ENCODE data around the gene CCDC47. TPM values are rescaled to one million over a fixed set of nuclear protein-coding genes. Genes with fewer than 3 reads are reported as not detected.
A peak's percentile ranks its signal among the peaks of the same experiment; 100 is the strongest.

Gene CCDC47
- total RNA-seq, 1 experiment from 2014 or later, result 79.4 TPM

- H2BK120ac ChIP-seq (ENCODE audit: low read depth, low read length, poor library complexity, severe bottlenecking), result no peak overlapping the region
- no peak overlapping the region for H4K8ac ChIP-seq (replicated peaks; ENCODE audit: insufficient read length, low read depth, low read length)
- no CpG with 5 or more reads among the region's 8 CpGs for WGBS (ENCODE audit: extremely low coverage, insufficient read length, low lambda C conversion rate)
- H3K27ac ChIP-seq (ENCODE audit: insufficient read length, low read depth, low read length), result no peak overlapping the region
- H3K79me2 ChIP-seq (ENCODE audit: insufficient read depth, low read length), result peaks cover 68% of the 10 kb centered on the region
- no peak overlapping the region for H4K91ac ChIP-seq (ENCODE audit: insufficient read length, low read depth, low read length)
- no peaks in the 10 kb centered on the region for H3K9me3 Mint-ChIP-seq
- H3K23me2 ChIP-seq (ENCODE audit: insufficient read length, low read depth, low read length, poor library complexity, severe bottlenecking), result peaks cover 9% of the 10 kb centered on the region
- no peak overlapping the region for H2BK15ac ChIP-seq (ENCODE audit: low read depth, low read length)
- no peaks in the 10 kb centered on the region for H4K20me1 ChIP-seq (ENCODE audit: control insufficient read depth, insufficient read depth, insufficient read length)
- no peaks in the 10 kb centered on the region; the same call in 1 of the 2 replicates for H3K4me1 ChIP-seq (ENCODE audit: insufficient read depth, low read length)
- TF ChIP-seq CTCF (conservative IDR thresholded peaks at IDR 0.05), result no peak
- H2BK20ac ChIP-seq (ENCODE audit: low read depth, low read length, poor library complexity, severe bottlenecking), result no peak overlapping the region
- peaks cover 34 to 49% (median 42%) of the 10 kb centered on the region in 3 experiments for H3K36me3 Mint-ChIP-seq (ENCODE audit: insufficient read depth in 1 of 3, low read depth in 3 of 3)
- peak overlapping the region; percentile 95 for H3K4me2 ChIP-seq (ENCODE audit: insufficient read depth, insufficient read length, low read length)
- no peak overlapping the region for H3K18ac ChIP-seq (ENCODE audit: insufficient read length, low read depth, low read length)
- no peak overlapping the region for H3K14ac ChIP-seq (ENCODE audit: insufficient read depth, low read length)
- no peak overlapping the region for H2BK12ac ChIP-seq (ENCODE audit: insufficient read length, low read depth, low read length)
- no peak overlapping the region for H4K5ac ChIP-seq (ENCODE audit: insufficient read length, low read depth, low read length)
- no peaks in the 10 kb centered on the region for H3K9me3 ChIP-seq (ENCODE audit: control insufficient read depth, low read depth, low read length)
- no peak overlapping the region for H3K56ac ChIP-seq (ENCODE audit: insufficient read length, low read depth, low read length)
- no peak overlapping the region for H2AFZ ChIP-seq (ENCODE audit: low read length)
- no peak for DNase-seq
- H3T11ph ChIP-seq (ENCODE audit: low read length), result no peak overlapping the region
- no peaks in the 10 kb centered on the region for H3K27me3 ChIP-seq (ENCODE audit: insufficient read depth, low read length)
- peak overlapping the region; percentile 100; a peak in 4 of 7 replicates for H3K27ac Mint-ChIP-seq
- peak overlapping the region; percentile 99 to 100 for H3K4me3 Mint-ChIP-seq
- H3K27me3 Mint-ChIP-seq (ENCODE audit: low read depth), result no peaks in the 10 kb centered on the region
- H3K79me1 ChIP-seq (ENCODE audit: insufficient read depth, low read depth, low read length, poor library complexity, severe bottlenecking), result no peaks in the 10 kb centered on the region
- H3K4me1 Mint-ChIP-seq, result peaks cover 20 to 22% of the 10 kb centered on the region in 2 experiments
- peak overlapping the region; percentile 86 for H3K9ac ChIP-seq (ENCODE audit: extremely low read depth, insufficient read length, low read length)
- no peak overlapping the region for H3K4ac ChIP-seq (ENCODE audit: low read depth, low read length)
- H3K23ac ChIP-seq (ENCODE audit: insufficient read length, low read depth, low read length), result no peak overlapping the region
- no peak overlapping the region for H2AK5ac ChIP-seq (ENCODE audit: insufficient read length, low read length)
- no peak overlapping the region for H2BK5ac ChIP-seq (ENCODE audit: insufficient read length, low read length)
These were observed 2.0 kb upstream of the CCDC47 start for GRCh38 chr17:63775420-63775819.
